Measurements from ENCODE around the gene FMN1. TPM values are rescaled to one million over a fixed set of nuclear protein-coding genes. Genes with fewer than 3 reads are reported as not detected.

The FMN1 gene
- total and polyA plus RNA-seq, 7 experiments from 2014 or later: 0.02 to 32.2 (median 1.0) TPM; not detected in 1

DNA sequence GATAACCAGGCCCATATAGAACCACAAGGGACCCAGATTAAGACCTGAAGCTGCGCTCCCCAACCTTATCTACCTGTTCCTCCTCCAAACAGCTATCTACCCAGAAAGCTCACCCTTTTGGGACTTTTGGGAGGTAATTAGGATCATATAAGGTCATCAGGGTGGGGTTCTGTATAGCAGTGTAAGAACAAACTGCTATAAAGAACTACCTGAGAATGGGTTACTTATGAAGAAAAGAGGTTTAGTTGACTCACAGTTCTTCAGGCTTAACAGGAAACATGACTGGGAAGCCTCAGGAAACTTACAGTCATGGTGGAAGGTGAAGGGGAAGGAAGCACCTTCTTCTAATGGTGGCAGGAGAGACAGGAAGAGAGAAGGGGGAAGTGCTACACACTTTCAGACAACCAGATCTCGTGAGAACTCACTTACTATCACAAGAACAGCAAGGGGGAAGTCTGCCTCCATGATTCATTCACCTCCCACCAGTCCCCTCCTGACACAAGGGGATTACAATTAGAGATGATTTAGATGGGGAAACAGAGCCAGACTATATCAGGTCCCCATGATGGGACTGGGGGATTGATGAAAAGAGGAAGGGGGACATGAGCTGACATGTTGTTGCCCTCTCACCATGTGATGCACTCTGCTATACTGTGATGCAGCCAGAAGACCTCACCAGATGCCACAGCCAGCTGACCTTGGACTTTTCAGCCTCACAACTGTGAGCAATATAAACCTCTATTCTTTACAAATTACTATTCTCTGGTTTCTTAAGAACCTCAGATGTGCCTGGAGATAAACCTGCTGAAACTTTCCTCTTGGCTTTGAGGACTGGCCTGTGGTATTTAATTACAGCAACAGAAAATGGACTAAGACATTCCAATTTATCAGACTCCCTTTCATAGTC lies 15.3 kb upstream of the FMN1 start:
- intact Hi-C loops (cut with micrococcal nuclease): no loop called here
- peaks cover 0 to 3% (median 0%) of the 10 kb centered on the region in 5 donors for H3K36me3 Mint-ChIP-seq
- CTCF ChIA-PET: no interaction called here
- Histone ChIP-seq H3K9me3 (ENCODE audit: control insufficient read depth in 2 of 3, low read length in 3 of 3) (peaks cover 0 to 4% (median 0%) of the 10 kb centered on the region in 3 experiments), H3K27ac (ENCODE audit: low read depth, low read length) (no peak overlapping the region), H3K4me1 (ENCODE audit: control insufficient read depth in 2 of 2, insufficient read depth in 2 of 2, low read length in 2 of 2) (no peaks in the 10 kb centered on the region), H3K4me3 (ENCODE audit: low read length) (no peak overlapping the region), H3K36me3 (ENCODE audit: control insufficient read depth in 2 of 3, insufficient read depth in 3 of 3, low read length in 3 of 3) (no peaks in the 10 kb centered on the region), H3K27me3 (ENCODE audit: control insufficient read depth in 2 of 2, insufficient read depth in 2 of 2, low read length in 2 of 2) (no peaks in the 10 kb centered on the region)
- ATAC-seq (peak; percentile 37), DNase-seq (no peak)
- peak overlapping the region in 1 of 9 donors; percentile 71 for H3K27ac Mint-ChIP-seq
- POLR2A ChIA-PET: no interaction called here
- H3K9me3 Mint-ChIP-seq: peaks cover 0 to 10% (median 0%) of the 10 kb centered on the region in 11 donors
- peaks cover 0 to 4% (median 0%) of the 10 kb centered on the region in 7 donors for H3K4me1 Mint-ChIP-seq
- no peaks in the 10 kb centered on the region for H3K27me3 Mint-ChIP-seq
- H3K4me3 Mint-ChIP-seq: no peak overlapping the region

DNA sequence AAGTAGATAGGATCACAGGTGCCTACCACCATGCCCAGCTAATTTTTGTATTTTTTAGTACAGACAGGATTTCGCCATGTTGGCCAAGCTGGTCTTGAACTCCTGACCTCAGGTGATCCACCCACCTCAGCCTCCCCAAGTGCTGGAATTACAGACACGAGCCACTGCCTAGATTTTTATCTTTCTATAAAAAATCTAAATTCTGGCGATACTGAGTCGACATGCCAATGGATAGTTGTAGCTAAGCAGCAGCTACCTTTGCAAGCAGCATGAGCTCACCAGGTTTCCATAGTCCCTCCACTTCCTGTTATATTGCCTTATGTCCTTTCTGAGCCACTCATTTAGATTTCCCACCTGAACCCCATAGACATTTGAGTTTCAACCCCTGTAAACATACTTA lies 13.1 kb upstream of the FMN1 start:
- DNase-seq (no peak), ATAC-seq (no peak)
- intact Hi-C loops (cut with micrococcal nuclease): no loop called here
- CTCF ChIA-PET: no interaction called here
- POLR2A ChIA-PET: no interaction called here
- Mint-ChIP-seq H3K36me3 (peaks cover 0 to 3% (median 0%) of the 10 kb centered on the region in 5 donors), H3K27ac (no peak overlapping the region), H3K4me1 (peaks cover 0 to 6% (median 0%) of the 10 kb centered on the region in 7 donors), H3K9me3 (peaks cover 0 to 10% (median 0%) of the 10 kb centered on the region in 11 donors), H3K27me3 (peaks cover 0 to 3% (median 0%) of the 10 kb centered on the region in 5 donors), H3K4me3 (no peak overlapping the region)
- H3K9me3 ChIP-seq (ENCODE audit: control insufficient read depth in 2 of 3, low read length in 3 of 3): peaks cover 0 to 4% (median 0%) of the 10 kb centered on the region in 3 experiments
- no peaks in the 10 kb centered on the region for H3K27me3 ChIP-seq (ENCODE audit: control insufficient read depth in 2 of 2, insufficient read depth in 2 of 2, low read length in 2 of 2)
- H3K36me3 ChIP-seq (ENCODE audit: control insufficient read depth in 2 of 3, insufficient read depth in 3 of 3, low read length in 3 of 3): no peaks in the 10 kb centered on the region
- no peak overlapping the region for H3K4me3 ChIP-seq (ENCODE audit: low read length)
- H3K27ac ChIP-seq (ENCODE audit: low read depth, low read length): no peak overlapping the region
- no peaks in the 10 kb centered on the region for H3K4me1 ChIP-seq (ENCODE audit: control insufficient read depth in 2 of 2, insufficient read depth in 2 of 2, low read length in 2 of 2)

DNA sequence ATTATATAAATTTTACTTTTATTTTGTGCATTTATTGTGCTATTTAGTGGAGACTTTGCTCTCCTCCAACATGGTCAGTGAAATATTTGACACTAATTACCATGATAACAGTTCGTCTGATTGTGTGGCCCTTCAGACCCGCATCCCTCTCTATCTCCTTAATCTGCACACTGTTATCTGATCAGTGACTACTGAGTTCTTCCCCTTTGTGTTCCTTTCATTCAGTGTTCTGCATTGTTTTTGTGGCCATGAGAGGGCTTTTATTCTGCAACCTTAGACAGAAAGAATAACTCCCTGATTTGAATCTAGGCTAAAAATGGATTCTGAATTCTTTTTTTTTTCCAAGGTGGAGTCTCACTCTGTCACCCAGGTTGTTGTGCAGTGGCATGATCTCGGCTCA lies 11.9 kb upstream of the FMN1 start:
- CTCF ChIA-PET: no interaction called here
- no peak for DNase-seq
- Mint-ChIP-seq H3K4me1 (peaks cover 0 to 17% (median 11%) of the 10 kb centered on the region in 7 donors), H3K4me3 (no peak overlapping the region), H3K27ac (no peak overlapping the region), H3K27me3 (peaks cover 0 to 3% (median 0%) of the 10 kb centered on the region in 5 donors), H3K9me3 (peaks cover 0 to 10% (median 0%) of the 10 kb centered on the region in 11 donors), H3K36me3 (peaks cover 0 to 3% (median 0%) of the 10 kb centered on the region in 5 donors)
- Histone ChIP-seq H3K27ac (ENCODE audit: low read depth, low read length) (no peak overlapping the region), H3K4me3 (ENCODE audit: low read length) (no peak overlapping the region), H3K36me3 (ENCODE audit: control insufficient read depth in 2 of 3, insufficient read depth in 3 of 3, low read length in 3 of 3) (no peaks in the 10 kb centered on the region), H3K27me3 (ENCODE audit: control insufficient read depth in 2 of 2, insufficient read depth in 2 of 2, low read length in 2 of 2) (no peaks in the 10 kb centered on the region), H3K4me1 (ENCODE audit: control insufficient read depth in 2 of 2, insufficient read depth in 2 of 2, low read length in 2 of 2) (peaks cover 0 to 4% of the 10 kb centered on the region in 2 donors), H3K9me3 (ENCODE audit: control insufficient read depth in 2 of 3, low read length in 3 of 3) (peaks cover 0 to 4% (median 0%) of the 10 kb centered on the region in 3 experiments)
- POLR2A ChIA-PET: no interaction called here
- peak; percentile 44 for ATAC-seq
- intact Hi-C loops (cut with micrococcal nuclease): no loop called here

DNA sequence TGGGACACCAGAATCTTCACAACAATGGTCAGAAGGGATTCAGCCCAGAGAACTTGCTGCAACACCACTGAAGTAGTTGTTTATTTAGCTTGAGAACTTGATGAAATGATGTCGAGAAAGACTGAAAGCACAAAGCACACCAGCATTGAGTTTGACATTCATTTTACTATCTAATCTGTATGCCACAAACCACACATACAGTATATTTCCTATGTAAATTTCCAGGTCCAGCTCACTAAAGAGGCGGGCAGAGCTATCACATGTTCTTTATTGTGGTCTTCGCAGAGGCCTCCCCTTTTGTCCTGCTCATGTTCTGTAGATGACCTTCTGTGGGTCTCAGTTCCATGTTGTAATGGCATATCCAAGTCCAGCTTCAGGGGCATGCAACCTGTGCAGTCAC lies 10.4 kb upstream of the FMN1 start:
- Histone ChIP-seq H3K27me3 (ENCODE audit: control insufficient read depth in 2 of 2, insufficient read depth in 2 of 2, low read length in 2 of 2) (no peaks in the 10 kb centered on the region), H3K27ac (ENCODE audit: low read depth, low read length) (no peak overlapping the region), H3K4me1 (ENCODE audit: control insufficient read depth in 2 of 2, insufficient read depth in 2 of 2, low read length in 2 of 2) (peaks cover 0 to 4% of the 10 kb centered on the region in 2 donors), H3K4me3 (ENCODE audit: low read length) (no peak overlapping the region), H3K36me3 (ENCODE audit: control insufficient read depth in 2 of 3, insufficient read depth in 3 of 3, low read length in 3 of 3) (no peaks in the 10 kb centered on the region), H3K9me3 (ENCODE audit: control insufficient read depth in 2 of 3, low read length in 3 of 3) (peaks cover 0 to 4% (median 0%) of the 10 kb centered on the region in 3 experiments)
- ChIA-PET POLR2A (no interaction called here), CTCF (no interaction called here)
- Mint-ChIP-seq H3K27ac (no peak overlapping the region), H3K4me3 (no peak overlapping the region), H3K27me3 (peaks cover 0 to 7% (median 0%) of the 10 kb centered on the region in 5 donors), H3K4me1 (peaks cover 0 to 30% (median 14%) of the 10 kb centered on the region in 7 donors), H3K9me3 (peaks cover 0 to 6% (median 0%) of the 10 kb centered on the region in 11 donors), H3K36me3 (peaks cover 0 to 3% (median 0%) of the 10 kb centered on the region in 5 donors)
- no peak for DNase-seq
- intact Hi-C loops (cut with micrococcal nuclease): loop anchor here in 1 of 2 donors (1.0 kb wide), 1 partner anchor 11 kb away; no protein-coding TSS in a partner anchor
- ATAC-seq: no peak

DNA sequence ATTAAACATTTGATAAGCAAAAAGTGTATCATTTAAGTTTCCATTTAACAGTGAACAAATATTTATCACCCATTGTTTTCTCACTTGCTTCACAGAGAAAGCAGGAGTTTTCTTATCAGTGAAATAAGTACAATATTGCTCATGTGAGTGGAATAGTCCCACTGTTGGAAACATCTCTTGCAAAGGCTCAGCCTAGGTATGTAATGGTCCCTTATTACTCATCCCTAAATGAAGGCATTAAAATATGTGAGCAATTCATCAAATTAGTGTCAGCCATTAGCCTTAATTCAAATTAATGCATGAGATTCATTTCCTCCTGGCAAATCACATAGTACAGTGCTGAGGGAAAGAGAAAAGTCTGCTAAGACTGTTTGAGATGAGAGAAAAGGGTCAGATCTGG lies 9.6 kb upstream of the FMN1 start:
- H3K27me3 ChIP-seq (ENCODE audit: control insufficient read depth in 2 of 2, insufficient read depth in 2 of 2, low read length in 2 of 2): no peaks in the 10 kb centered on the region
- no peak overlapping the region for H3K4me3 ChIP-seq (ENCODE audit: low read length)
- intact Hi-C loops (cut with micrococcal nuclease): loop anchor here in 1 of 2 donors (1.0 kb wide), 1 partner anchor 12 kb away; no protein-coding TSS in a partner anchor
- no peaks in the 10 kb centered on the region for H3K36me3 Mint-ChIP-seq
- ChIA-PET CTCF (no interaction called here), POLR2A (no interaction called here)
- no peak overlapping the region for H3K27ac ChIP-seq (ENCODE audit: low read depth, low read length)
- H3K36me3 ChIP-seq (ENCODE audit: control insufficient read depth in 2 of 3, insufficient read depth in 3 of 3, low read length in 3 of 3): no peaks in the 10 kb centered on the region
- H3K4me1 ChIP-seq (ENCODE audit: control insufficient read depth in 2 of 2, insufficient read depth in 2 of 2, low read length in 2 of 2): peaks cover 0 to 4% of the 10 kb centered on the region in 2 donors
- ATAC-seq (no peak), DNase-seq (no peak)
- no peak overlapping the region for H3K4me3 Mint-ChIP-seq
- H3K27me3 Mint-ChIP-seq: peaks cover 0 to 9% (median 0%) of the 10 kb centered on the region in 5 donors
- no peaks in the 10 kb centered on the region for H3K9me3 ChIP-seq (ENCODE audit: control insufficient read depth in 2 of 3, low read length in 3 of 3)
- peaks cover 0 to 3% (median 0%) of the 10 kb centered on the region in 11 donors for H3K9me3 Mint-ChIP-seq
- H3K4me1 Mint-ChIP-seq: peaks cover 0 to 30% (median 14%) of the 10 kb centered on the region in 7 donors
- H3K27ac Mint-ChIP-seq: no peak overlapping the region

DNA sequence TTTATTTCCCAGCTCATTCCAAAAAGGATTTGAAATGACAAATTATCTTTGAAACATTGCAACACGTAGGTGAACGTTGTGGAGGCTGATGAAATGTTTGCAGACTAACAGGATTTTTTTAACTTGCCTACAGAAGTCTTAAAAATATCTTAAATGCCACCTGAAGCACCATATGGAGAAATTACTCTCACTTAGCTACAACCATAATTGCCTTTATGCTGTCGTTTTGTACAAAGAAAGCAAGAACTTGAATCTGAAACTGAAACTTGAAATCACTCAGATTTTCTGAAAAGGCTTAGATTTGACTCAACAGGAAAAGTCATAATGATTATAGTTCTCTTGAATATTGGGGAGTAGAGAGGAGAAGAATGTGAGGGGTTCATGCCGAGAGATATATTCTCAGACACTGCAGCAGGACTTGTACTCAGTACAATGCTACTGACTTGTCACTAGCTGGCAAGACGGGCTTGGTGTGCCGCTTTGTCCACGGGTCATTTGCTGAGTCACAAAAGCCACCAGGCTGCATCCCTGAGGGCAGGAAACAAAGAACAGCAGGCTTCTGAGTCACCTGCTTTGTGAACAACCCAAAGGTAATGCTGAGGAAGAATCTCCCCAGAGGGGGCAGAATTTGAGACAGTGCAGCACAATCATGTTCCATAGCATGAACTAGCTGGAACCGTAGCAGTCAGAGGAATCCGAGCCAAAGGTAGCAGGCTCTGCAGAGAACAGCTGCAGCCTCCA lies 7.1 kb upstream of the FMN1 start:
- ATAC-seq: peak; percentile 88
- no peaks in the 10 kb centered on the region for H3K9me3 Mint-ChIP-seq

More for the DNA sequence above, 7.1 kb upstream of the FMN1 start:
- peak overlapping the region; percentile 43 for H3K4me3 ChIP-seq (ENCODE audit: low read length)
- DNase-seq: peak in 8 of 9 donors; percentile 3 to 67 (median 19)
- H3K9me3 ChIP-seq (ENCODE audit: control insufficient read depth in 2 of 3, low read length in 3 of 3): no peaks in the 10 kb centered on the region
- H3K27me3 ChIP-seq (ENCODE audit: control insufficient read depth in 2 of 2, insufficient read depth in 2 of 2, low read length in 2 of 2): no peaks in the 10 kb centered on the region
- ChIA-PET CTCF (interaction anchor here (0.6 to 1.7 kb wide), 5 partner anchors 9 to 94 kb away, joined by 3 to 4 read pairs (median 3); no protein-coding TSS in a partner anchor), POLR2A (no interaction called here)
- peaks cover 0 to 4% of the 10 kb centered on the region in 2 donors for H3K4me1 ChIP-seq (ENCODE audit: control insufficient read depth in 2 of 2, insufficient read depth in 2 of 2, low read length in 2 of 2)
- peaks cover 0 to 30% (median 14%) of the 10 kb centered on the region in 7 donors for H3K4me1 Mint-ChIP-seq
- H3K27ac ChIP-seq (ENCODE audit: low read depth, low read length): peak overlapping the region; percentile 36
- peak overlapping the region; percentile 34 to 79 (median 74) for H3K4me3 Mint-ChIP-seq
- intact Hi-C loops (cut with micrococcal nuclease): loop anchor here in 1 of 2 donors (1.0 to 2.0 kb wide), 2 partner anchors 7 to 73 kb away; partner anchors contain the start of gene FMN1
- peaks cover 0 to 12% (median 0%) of the 10 kb centered on the region in 5 donors for H3K27me3 Mint-ChIP-seq
- H3K36me3 Mint-ChIP-seq: no peaks in the 10 kb centered on the region
- peak overlapping the region; percentile 5 to 89 (median 74) for H3K27ac Mint-ChIP-seq
- H3K36me3 ChIP-seq (ENCODE audit: control insufficient read depth in 2 of 3, insufficient read depth in 3 of 3, low read length in 3 of 3): no peaks in the 10 kb centered on the region
